HG03442 (cell line): ENCODE data around the gene UGCG.
"Not testable (repeated sequence)": the region's sequence is repeated elsewhere in the genome, so short reads cannot be mapped to it uniquely, and the experiment has no call there.

Experiments
- ATAC-seq: cut with Tn5 transposase; IDR thresholded peaks from one replicate; pipeline ENCODE4 v1.9.1; 2021; ENCODE audit warnings: mild to moderate bottlenecking, moderate library complexity; ENCODE audit not compliant: unreplicated experiment

Gene UGCG

DNA sequence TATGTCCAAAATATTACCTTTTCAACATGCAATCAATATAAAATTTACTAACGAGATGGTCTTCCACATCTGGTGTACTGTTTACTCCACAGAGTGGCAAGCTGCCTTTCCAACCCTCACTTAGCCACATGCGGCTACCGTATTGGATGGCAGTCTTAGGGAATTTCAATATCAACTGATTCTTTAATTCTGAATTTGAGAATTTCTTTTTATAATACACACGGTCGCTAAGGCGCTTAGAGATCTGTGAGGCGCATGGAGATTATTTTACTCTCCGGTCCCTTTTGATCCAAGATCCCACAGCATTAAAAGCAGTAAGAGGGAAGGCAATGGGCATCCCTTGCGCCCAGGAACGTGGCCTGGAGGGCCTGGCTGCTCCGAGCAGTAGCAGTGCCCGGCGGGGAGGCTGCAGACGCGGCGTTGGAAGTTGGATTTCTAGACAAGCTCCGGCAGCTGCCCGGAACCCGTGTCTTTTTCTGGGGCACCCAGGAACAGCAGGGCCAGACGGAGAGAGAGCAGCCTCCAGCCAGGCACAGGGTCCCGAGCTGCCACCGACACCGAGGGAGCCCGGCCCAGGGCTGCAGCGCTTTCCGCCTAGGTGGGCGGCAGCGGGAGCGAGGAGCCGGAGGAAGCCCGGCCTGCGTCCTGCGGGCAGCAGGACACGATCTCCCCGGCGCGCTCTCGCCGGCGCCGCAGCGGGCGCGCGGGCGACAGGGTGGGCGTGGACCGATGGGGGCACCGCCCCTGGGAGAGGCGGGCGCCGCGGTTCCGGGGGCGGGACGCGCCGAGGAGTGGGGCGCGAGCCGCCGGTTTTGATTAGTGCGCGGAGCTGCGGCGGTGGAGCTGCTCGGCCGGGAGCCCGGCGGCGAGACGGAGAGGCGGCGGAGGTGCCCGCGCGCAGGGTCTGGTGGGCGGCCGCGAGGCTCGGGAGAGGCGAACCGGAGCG, at the start of gene UGCG:
Gene UGCG, plus strand, starts transcription at position 819 of the 946 bp plus-strand sequence. CDS start 402 bp downstream, outside the sequence.
- ATAC-seq, result peak; percentile 74

DNA sequence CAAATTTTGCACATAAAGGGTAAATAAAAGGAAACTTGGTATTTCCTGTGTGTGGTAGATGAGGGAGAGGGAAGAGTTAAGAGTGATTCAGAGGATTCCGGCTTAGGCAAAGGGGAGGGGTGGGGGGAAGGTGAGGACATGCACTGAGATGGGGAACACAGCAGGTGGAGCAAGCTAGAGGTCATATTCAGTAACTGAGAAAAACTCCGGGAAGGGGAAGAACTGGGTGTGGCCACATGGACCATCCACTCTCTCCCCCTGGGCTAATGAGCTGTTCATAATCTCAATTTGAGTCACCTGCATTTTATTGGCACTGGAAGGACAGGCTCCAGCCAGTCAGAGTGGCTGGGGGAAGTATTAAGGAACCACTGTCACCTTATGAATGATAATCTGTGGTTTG, 45.1 kb upstream of the UGCG start:
- ATAC-seq, result no peak

DNA sequence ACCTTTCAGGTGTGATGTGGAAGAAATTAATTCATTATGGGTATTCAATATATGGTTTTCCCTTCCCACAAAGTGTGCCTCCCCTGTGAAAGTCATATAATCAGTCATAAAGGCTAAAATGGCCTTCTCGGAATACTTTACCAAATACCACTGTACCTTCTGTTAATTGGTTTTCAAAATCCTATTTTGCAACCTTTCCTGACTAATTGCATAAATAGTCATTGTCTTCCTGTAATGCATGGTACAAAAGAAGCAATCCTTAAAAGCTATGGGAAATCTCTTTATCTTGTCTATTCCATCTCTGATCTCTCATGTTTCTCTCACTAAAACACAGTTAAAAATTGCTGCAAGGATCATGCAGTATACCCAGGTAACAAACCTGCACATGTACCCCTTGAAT, 44.3 kb upstream of the UGCG start:
- no peak for ATAC-seq

DNA sequence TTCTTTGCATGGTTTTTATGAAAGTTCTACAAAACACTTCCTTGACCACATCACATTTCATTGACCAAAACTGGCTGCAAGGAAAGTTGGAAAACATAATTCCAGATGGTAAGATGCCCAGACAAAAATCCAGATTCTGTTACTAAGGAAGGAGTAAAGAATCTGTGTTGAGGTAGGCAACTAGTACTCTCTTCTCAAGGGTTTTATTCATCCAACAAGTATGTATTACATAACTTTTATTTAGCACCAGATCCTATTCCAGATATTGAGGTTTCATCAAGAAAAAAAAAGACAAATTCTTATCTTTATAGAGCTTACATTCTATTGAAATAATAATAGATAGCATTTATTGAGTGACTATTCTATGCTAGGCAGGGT, 43.2 kb upstream of the UGCG start:
- no peak for ATAC-seq

GRCh38 chr9:111854799-111855198, 41.8 kb upstream of the UGCG start:
- no peak for ATAC-seq

DNA sequence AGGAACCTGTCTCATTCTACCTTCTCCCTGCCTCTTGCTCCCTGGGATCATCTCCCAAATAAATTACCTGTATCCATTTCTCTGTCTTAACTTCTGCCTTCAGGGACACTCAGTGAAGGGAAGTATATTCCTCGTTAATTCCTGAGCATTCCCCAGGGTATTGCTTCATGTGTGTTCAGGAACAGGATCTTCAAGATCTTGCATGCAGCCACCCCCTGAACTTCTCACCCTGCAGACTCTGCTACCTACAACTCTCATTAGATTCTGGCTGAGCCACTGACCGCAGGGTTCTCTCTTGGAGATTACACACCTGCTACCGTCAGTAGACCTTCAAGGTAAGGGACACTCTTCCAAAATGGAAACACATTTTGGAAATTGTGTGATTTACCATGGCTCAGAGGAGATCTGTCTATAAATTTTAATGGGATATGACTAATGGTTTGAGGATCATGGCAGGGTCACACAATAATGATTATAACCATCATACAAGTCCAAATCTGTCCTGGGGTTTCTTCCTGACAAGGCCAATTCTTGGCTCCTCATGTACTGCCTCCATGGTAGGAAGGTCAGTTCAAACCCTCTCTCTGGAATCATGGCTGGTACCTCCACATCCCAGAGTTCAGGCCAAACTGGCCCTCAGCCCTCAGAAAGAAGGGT, 38.9 kb upstream of the UGCG start:
- no peak for ATAC-seq

DNA sequence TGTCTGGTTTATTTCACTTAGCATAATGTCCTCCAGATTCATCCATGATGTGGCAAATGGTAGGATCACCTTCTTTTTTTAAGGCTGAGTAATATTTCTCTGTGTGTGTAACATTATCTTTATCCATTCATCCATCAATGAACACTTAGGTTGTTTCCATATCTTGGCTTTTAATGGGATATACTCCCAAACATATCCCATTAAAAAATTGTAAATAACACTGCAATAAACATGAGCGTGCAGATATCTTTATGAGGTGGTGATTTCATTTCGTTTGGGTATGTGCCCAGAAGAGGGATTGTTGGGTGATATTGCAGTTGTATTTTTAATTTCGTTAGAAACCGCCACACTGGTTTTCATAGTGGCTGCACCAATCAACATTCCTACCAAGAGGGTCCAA, 36.2 kb upstream of the UGCG start:
- no peak for ATAC-seq

GRCh38 chr9:111863636-111864035, 33.0 kb upstream of the UGCG start:
- ATAC-seq, result no peak

GRCh38 chr9:111866976-111867375, 29.6 kb upstream of the UGCG start:
- ATAC-seq, result no peak

GRCh38 chr9:111868475-111868874, 28.1 kb upstream of the UGCG start:
- ATAC-seq, result no peak

DNA sequence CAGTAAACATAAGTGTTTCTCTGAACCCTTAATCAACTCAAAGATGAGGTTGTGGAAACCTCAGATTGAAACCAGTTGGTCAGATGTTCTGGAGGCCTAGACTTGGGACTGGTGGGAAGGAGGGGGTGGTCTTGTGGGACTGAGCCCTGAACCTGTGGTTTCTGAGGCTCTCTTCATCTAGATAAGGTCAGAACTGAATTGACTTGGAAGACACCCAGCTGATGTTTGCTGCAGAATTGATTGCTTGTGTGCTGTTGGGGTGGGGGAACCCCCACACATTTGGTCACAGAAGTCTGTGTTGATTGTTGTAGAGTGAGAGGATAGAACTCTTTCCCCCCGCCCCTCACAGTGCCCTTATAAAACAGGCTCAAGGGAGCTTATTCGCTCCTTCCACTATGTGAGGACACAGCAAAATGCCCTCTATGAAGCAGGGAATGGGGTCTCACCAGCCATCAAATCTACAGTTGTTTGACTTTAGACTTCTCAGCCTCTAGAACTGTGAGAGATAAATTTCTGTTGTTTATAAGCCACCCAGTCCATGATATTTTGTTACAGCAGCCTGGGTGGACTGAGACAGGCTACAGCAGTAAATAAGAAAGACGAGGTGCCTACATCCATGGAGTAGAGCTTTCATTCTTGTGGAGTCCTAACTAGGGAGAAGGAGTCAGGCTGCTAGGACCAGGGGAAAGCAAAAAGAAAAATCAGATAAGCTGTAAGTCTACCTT, 25.7 kb upstream of the UGCG start:
- ATAC-seq, result peak; percentile 72

DNA sequence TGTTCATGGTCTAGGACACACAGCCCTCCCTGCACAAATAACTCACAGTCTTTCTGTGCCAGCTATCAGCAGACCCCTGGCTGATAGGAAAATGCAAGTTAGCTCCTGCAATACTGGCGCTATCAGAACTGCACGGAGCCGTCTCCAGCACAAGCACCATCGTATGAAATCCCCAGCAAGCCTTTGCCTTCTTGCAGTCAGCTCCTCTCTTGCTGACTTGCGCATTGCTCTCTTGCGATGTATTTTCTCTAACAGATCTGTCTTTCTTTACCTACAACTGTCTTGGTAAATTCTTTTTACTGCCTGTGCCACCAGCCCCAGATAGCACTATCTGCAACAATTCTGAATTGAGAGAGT, 25.1 kb upstream of the UGCG start:
- no peak for ATAC-seq

GRCh38 chr9:111872886-111873285, 23.7 kb upstream of the UGCG start:
- ATAC-seq, result no peak

DNA sequence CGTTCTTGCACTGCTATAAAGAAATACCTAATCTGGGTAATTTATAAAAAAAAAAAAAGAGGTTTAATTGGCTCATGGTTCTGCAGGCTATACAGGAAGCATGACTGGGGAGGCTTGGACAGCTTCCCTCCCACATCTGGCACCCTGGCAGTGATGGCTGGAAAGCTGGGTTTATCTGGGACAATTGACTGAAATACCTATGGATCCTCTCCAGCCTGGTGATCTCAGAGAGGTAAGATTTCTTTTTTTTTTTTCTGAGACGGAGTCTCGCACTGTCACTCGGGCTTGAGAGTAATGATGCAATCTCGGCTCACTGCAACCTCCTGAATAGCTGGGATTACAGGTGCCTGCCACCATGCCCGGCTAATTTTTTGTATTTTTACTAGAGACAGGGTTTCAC, 22.7 kb upstream of the UGCG start:
- ATAC-seq, result no peak

DNA sequence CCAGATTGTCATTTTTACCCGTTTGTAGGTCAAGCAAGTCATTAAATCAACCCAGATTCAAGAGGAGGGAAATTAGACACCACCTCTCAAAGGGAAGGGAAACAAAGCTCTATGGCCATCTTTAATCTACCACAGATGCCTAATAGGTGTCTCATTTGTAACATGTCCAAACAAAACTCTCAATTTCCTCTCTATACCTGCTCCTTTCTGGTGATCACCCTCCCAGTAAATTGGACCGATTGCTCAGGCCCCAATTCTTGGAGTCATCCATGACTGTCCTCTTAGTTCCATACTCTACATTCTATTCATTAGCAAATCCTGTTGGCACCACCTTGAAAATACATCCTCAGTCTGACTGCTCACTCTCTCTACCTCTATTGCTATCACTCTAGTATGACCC, 22.1 kb upstream of the UGCG start:
- ATAC-seq, result no peak

- not testable (repeated sequence) for ATAC-seq
These were observed 21.3 kb upstream of the UGCG start for GRCh38 chr9:111875291-111875690.

DNA sequence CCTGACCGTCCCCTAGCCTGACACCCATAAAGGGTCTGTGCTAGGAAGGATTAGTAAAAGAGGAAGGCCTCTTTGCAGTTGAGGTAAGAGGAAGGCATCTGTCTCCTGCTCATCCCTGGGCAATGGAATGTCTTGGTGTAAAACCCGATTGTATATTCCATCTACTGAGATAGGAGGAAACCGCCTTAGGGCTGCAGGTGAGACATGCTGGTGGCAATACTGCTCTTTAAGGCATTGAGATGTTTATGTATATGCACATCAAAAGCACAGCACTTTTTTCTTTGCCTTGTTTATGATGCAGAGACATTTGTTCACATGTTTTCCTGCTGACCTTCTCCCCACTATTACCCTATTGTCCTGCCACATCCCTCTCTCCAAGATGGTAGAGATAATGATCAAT, 20.9 kb upstream of the UGCG start:
- not testable (repeated sequence) for ATAC-seq

- ATAC-seq, result no peak
These were observed 20.4 kb upstream of the UGCG start for GRCh38 chr9:111876179-111876578.

DNA sequence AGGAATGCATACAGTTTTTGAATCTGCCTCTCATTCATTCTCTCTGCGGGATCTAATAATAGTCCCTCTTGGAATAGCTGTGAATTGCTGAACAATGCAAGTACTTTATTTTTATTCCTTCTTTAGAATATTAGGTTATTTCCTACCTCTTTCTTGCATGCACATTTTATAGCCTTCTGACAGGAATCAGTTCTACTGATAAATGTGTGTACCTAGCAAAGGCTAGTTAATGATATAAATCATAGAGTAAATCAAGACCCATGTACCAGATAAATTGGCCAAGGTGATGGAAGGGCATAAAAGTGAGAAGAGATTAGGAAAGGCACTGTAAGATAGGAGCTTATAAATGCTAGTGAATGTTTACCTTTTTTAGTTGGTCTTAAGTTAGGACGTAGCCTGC, 19.2 kb upstream of the UGCG start:
- ATAC-seq, result no peak

DNA sequence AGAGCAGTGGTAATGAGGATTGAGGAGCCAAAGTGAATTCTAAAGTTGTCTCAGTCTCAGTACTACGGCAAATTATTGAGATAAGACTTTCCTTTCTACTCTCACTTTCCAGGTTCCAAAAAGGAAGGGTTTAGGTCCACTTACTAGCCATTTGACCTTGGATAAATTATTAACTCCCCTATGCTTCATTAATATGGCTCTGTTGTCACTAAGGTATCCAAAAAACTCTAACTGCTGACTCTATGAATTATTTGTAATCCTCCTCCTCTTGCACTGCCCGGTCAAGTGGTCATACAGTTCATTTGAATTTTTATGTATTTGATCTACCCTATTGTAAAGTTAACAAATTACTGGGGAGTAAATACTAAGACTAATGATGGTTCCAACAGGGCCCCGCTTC, 17.7 kb upstream of the UGCG start:
- no peak for ATAC-seq

GRCh38 chr9:111886983-111887718, 9.5 kb upstream of the UGCG start:
- ATAC-seq, result no peak
